ENCODE measurements around the gene ZNF581. TPM values are rescaled to one million over a fixed set of nuclear protein-coding genes. Genes with fewer than 3 reads are reported as not detected.

Gene ZNF581
- total RNA-seq, 1 experiment from 2014 or later, result 46.2 TPM

DNA sequence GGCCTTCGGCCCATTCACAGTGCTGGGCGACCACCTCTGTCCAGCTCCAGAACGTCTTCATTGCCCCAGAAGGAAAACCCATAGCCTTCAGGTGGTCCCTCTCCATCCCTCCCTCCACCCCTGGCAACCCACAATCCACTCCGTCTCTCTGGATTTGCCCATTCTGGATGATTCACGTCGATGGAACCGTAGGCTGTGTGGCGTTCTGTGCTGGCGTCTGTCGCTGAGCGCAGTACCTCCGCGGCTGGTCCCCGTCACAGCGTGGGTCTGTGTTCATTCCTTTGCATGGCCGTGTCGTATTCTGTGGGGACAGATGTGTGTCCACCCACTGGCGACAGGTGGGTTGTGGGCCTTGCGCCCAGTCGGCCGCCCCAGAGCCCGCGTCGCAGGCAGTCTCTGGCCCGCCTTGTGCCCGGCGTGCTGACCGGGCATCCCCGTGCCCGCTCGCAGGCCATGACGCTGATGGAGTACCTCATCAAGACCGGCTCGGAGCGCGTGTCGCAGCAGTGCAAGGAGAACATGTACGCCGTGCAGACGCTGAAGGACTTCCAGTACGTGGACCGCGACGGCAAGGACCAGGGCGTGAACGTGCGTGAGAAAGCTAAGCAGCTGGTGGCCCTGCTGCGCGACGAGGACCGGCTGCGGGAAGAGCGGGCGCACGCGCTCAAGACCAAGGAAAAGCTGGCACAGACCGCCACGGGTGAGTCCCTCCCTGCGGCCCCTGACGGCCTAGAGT is 41.7 kb downstream of the ZNF581 start:
- BruUV-seq (replicated peaks), result no TSS peak
- peaks cover 85% of the 10 kb centered on the region for H3K36me3 Mint-ChIP-seq (ENCODE audit: insufficient read depth, unreplicated experiment)
- POLR2A ChIA-PET, result no interaction called here
- DNase-seq, result no peak
- H3K9me3 Mint-ChIP-seq (ENCODE audit: unreplicated experiment), result no peaks in the 10 kb centered on the region
- peak overlapping the region; percentile 94 for H3K27ac Mint-ChIP-seq (ENCODE audit: unreplicated experiment)
- TF ChIP-seq, protein P1, sequence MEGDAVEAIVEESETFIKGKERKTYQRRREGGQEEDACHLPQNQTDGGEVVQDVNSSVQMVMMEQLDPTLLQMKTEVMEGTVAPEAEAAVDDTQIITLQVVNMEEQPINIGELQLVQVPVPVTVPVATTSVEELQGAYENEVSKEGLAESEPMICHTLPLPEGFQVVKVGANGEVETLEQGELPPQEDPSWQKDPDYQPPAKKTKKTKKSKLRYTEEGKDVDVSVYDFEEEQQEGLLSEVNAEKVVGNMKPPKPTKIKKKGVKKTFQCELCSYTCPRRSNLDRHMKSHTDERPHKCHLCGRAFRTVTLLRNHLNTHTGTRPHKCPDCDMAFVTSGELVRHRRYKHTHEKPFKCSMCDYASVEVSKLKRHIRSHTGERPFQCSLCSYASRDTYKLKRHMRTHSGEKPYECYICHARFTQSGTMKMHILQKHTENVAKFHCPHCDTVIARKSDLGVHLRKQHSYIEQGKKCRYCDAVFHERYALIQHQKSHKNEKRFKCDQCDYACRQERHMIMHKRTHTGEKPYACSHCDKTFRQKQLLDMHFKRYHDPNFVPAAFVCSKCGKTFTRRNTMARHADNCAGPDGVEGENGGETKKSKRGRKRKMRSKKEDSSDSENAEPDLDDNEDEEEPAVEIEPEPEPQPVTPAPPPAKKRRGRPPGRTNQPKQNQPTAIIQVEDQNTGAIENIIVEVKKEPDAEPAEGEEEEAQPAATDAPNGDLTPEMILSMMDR (IDR thresholded peaks at IDR 0.05; ENCODE audit: insufficient read depth in 1 of 2, low read depth in 1 of 2, low read length in 1 of 2, severe bottlenecking in 1 of 2, unreplicated experiment in 1 of 2), result no peak
- intact Hi-C loops (cut with micrococcal nuclease; ENCODE audit: unreplicated experiment), result loop anchor here (1.0 kb wide), 1 partner anchor 17 kb away; no protein-coding TSS in a partner anchor
- CTCF ChIA-PET, result interaction anchor here (1.7 kb wide), 1 partner anchor 14 kb away, joined by 8 read pairs; no protein-coding TSS in a partner anchor
- H3K9me3 ChIP-seq, result no peaks in the 10 kb centered on the region
- H3K4me3 Mint-ChIP-seq (ENCODE audit: unreplicated experiment), result no peak overlapping the region
- H3K4me1 ChIP-seq, result peaks cover 57% of the 10 kb centered on the region
- H3K4me3 ChIP-seq (ENCODE audit: low read depth, low read length), result no peak overlapping the region
- peaks cover 46% of the 10 kb centered on the region for H3K4me1 Mint-ChIP-seq (ENCODE audit: low read depth, unreplicated experiment)
- no peaks in the 10 kb centered on the region for H3K27me3 ChIP-seq (replicated peaks; ENCODE audit: control insufficient read depth, insufficient read depth, low read length)
- no peaks in the 10 kb centered on the region for H3K27me3 Mint-ChIP-seq (ENCODE audit: insufficient read depth, unreplicated experiment)
- H3K36me3 ChIP-seq (ENCODE audit: control insufficient read depth, insufficient read depth, low read length), result peaks cover 10% of the 10 kb centered on the region

DNA sequence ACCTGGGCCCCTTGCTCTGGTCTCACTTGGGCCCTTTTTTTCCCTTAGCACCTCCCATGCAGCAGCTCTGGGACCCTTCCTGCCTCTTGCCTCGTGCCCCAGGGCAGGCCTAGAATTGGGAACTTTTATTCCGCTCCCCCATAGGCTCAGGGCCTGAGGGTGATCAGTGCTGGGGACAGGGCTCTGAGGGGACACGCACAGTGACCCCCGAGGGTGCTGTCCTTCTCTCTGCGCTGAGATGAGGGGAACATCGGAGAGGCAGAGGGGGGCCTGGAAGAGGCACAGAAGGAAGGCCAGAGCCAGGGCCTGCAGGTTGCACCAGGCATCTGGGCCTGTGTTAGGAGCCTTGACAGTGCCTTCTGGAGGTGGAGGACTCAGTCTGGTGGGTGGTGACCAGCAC is 42.3 kb downstream of the ZNF581 start:
- no peaks in the 10 kb centered on the region for H3K9me3 ChIP-seq
- Mint-ChIP-seq H3K4me1 (ENCODE audit: low read depth, unreplicated experiment) (peaks cover 46% of the 10 kb centered on the region), H3K9me3 (ENCODE audit: unreplicated experiment) (no peaks in the 10 kb centered on the region), H3K27ac (ENCODE audit: unreplicated experiment) (peak overlapping the region; percentile 94), H3K36me3 (ENCODE audit: insufficient read depth, unreplicated experiment) (peaks cover 86% of the 10 kb centered on the region), H3K27me3 (ENCODE audit: insufficient read depth, unreplicated experiment) (no peaks in the 10 kb centered on the region), H3K4me3 (ENCODE audit: unreplicated experiment) (no peak overlapping the region)
- H3K4me3 ChIP-seq (ENCODE audit: low read depth, low read length), result no peak overlapping the region
- peaks cover 10% of the 10 kb centered on the region for H3K36me3 ChIP-seq (ENCODE audit: control insufficient read depth, insufficient read depth, low read length)
- POLR2A ChIA-PET, result no interaction called here
- intact Hi-C loops (cut with micrococcal nuclease; ENCODE audit: unreplicated experiment), result no loop called here
- TF ChIP-seq, protein P1 (IDR thresholded peaks at IDR 0.05; ENCODE audit: insufficient read depth in 1 of 2, low read depth in 1 of 2, low read length in 1 of 2, severe bottlenecking in 1 of 2, unreplicated experiment in 1 of 2), result no peak
- no peak for DNase-seq
- no TSS peak for BruUV-seq (replicated peaks)
- no peaks in the 10 kb centered on the region for H3K27me3 ChIP-seq (replicated peaks; ENCODE audit: control insufficient read depth, insufficient read depth, low read length)
- H3K4me1 ChIP-seq, result peaks cover 57% of the 10 kb centered on the region
- CTCF ChIA-PET, result no interaction called here

DNA sequence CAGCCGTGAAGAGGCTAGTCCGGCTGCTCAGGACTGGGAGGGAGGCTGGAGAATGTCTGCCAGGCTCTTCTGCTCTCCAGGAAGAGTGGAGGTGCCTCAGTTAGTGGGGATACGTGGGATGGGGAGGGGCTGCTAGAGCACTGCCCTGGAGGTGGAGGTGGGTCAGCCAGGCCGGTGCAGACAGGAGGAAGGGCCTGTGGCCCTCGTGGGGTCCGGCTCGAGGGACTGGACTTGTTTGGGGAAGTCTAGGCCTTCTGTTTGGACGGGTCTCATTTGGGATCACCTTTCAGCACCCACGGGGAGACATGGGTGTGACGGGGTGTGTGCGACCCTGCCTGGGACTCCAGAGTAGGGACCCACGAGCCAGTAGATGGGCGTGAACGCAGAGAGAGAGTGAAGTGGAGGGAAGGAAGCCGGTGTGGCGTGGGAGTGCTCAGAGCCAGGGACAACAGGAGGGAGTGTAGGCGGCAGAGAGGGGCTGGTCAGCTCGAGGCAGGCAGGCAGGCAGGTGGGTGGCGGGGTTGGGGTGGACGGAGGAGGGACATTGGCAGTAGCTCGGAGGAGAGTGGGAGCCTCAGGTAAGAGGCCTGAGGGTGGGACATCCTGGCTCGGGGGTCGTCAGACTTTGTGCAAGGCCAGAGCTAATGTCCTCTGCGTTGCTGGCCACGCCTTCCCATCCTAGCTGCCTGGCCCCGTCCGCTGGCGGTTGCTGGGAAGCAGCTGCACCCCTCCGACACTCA is 43.0 kb downstream of the ZNF581 start:
- no peak overlapping the region for H3K4me3 ChIP-seq (ENCODE audit: low read depth, low read length)
- intact Hi-C loops (cut with micrococcal nuclease; ENCODE audit: unreplicated experiment), result no loop called here
- no peak for DNase-seq
- Mint-ChIP-seq H3K9me3 (ENCODE audit: unreplicated experiment) (no peaks in the 10 kb centered on the region), H3K36me3 (ENCODE audit: insufficient read depth, unreplicated experiment) (peaks cover 86% of the 10 kb centered on the region), H3K4me1 (ENCODE audit: low read depth, unreplicated experiment) (peaks cover 46% of the 10 kb centered on the region), H3K27me3 (ENCODE audit: insufficient read depth, unreplicated experiment) (no peaks in the 10 kb centered on the region), H3K4me3 (ENCODE audit: unreplicated experiment) (no peak overlapping the region), H3K27ac (ENCODE audit: unreplicated experiment) (peak overlapping the region; percentile 94)
- H3K36me3 ChIP-seq (ENCODE audit: control insufficient read depth, insufficient read depth, low read length), result peaks cover 10% of the 10 kb centered on the region
- POLR2A ChIA-PET, result no interaction called here
- TF ChIP-seq, protein P1 (IDR thresholded peaks at IDR 0.05; ENCODE audit: insufficient read depth in 1 of 2, low read depth in 1 of 2, low read length in 1 of 2, severe bottlenecking in 1 of 2, unreplicated experiment in 1 of 2), result no peak
- no peaks in the 10 kb centered on the region for H3K9me3 ChIP-seq
- CTCF ChIA-PET, result no interaction called here
- BruUV-seq (replicated peaks), result no TSS peak
- no peaks in the 10 kb centered on the region for H3K27me3 ChIP-seq (replicated peaks; ENCODE audit: control insufficient read depth, insufficient read depth, low read length)
- H3K4me1 ChIP-seq, result peaks cover 57% of the 10 kb centered on the region
